ENCODE results near the gene NANOGP8.
A peak's percentile ranks its signal among the peaks of the same experiment; 100 is the strongest.

NANOGP8 gene

GRCh38 chr15:35090104-35090807 lies 5.2 kb upstream of the NANOGP8 start:
- Histone ChIP-seq H3K9me3 (ENCODE audit: control insufficient read depth, low read length) (no peaks in the 10 kb centered on the region), H2BK12ac (ENCODE audit: low read length in 2 of 2) (no peak overlapping the region), H3K4me2 (ENCODE audit: low read length, poor library complexity, severe bottlenecking) (no peak overlapping the region), H3K9ac (ENCODE audit: low read length) (no peak overlapping the region), H4K91ac (ENCODE audit: low read length) (no peak overlapping the region), H2AFZ (ENCODE audit: low read depth, low read length) (no peak overlapping the region), H2BK15ac (ENCODE audit: low read depth, poor library complexity, severe bottlenecking) (no peak overlapping the region), H2BK120ac (ENCODE audit: low read depth, low read length) (no peak overlapping the region), H3K23ac (ENCODE audit: low read length in 2 of 2) (no peak overlapping the region), H3K18ac (ENCODE audit: low read depth in 1 of 2, low read length in 2 of 2) (no peak overlapping the region), H3K79me1 (replicated peaks; ENCODE audit: low read length, poor library complexity, severe bottlenecking) (no peaks in the 10 kb centered on the region), H3K4ac (ENCODE audit: low read depth in 1 of 2, low read length in 2 of 2) (no peak overlapping the region), H3K36me3 (ENCODE audit: control insufficient read depth in 1 of 2, insufficient read depth in 2 of 2, low read depth in 1 of 2, low read length in 2 of 2) (peaks cover 0 to 4% of the 10 kb centered on the region in 2 experiments), H3K14ac (ENCODE audit: low read length in 2 of 2) (no peak overlapping the region), H3K27me3 (ENCODE audit: control insufficient read depth in 1 of 2, insufficient read depth in 1 of 2, low read length in 2 of 2) (no peaks in the 10 kb centered on the region), H4K8ac (ENCODE audit: low read length) (no peak overlapping the region), H3K27ac (ENCODE audit: low read length, poor library complexity, severe bottlenecking) (no peak overlapping the region), H2AK5ac (ENCODE audit: low read length, severe bottlenecking) (no peak overlapping the region), H2BK5ac (ENCODE audit: low read depth, low read length, poor library complexity, severe bottlenecking) (no peak overlapping the region), H3K4me1 (ENCODE audit: control insufficient read depth, insufficient read depth, low read depth, low read length) (no peaks in the 10 kb centered on the region), H3K4me3 (ENCODE audit: insufficient read depth in 1 of 2, low read depth in 1 of 2, low read length in 2 of 2) (no peak overlapping the region)
- no peak for DNase-seq
- WGBS = no CpG with 5 or more reads among the region's 1 CpG

- no peak for DNase-seq
- no peaks in the 10 kb centered on the region for H3K27me3 ChIP-seq (ENCODE audit: control insufficient read depth in 1 of 2, insufficient read depth in 1 of 2, low read length in 2 of 2)
- H2BK12ac ChIP-seq (ENCODE audit: low read length in 2 of 2) = no peak overlapping the region
- H3K36me3 ChIP-seq (ENCODE audit: control insufficient read depth in 1 of 2, insufficient read depth in 2 of 2, low read depth in 1 of 2, low read length in 2 of 2) = peaks cover 0 to 4% of the 10 kb centered on the region in 2 experiments
- no peak overlapping the region for H3K9ac ChIP-seq (ENCODE audit: low read length)
- H3K79me1 ChIP-seq (replicated peaks; ENCODE audit: low read length, poor library complexity, severe bottlenecking) = no peaks in the 10 kb centered on the region
- H3K23ac ChIP-seq (ENCODE audit: low read length in 2 of 2) = no peak overlapping the region
- no peak overlapping the region for H4K91ac ChIP-seq (ENCODE audit: low read length)
- WGBS = 70% methylated on average over 1 of the region's 2 CpGs
- no peak overlapping the region for H3K14ac ChIP-seq (ENCODE audit: low read length in 2 of 2)
- H3K9me3 ChIP-seq (ENCODE audit: control insufficient read depth, low read length) = no peaks in the 10 kb centered on the region
- H3K4ac ChIP-seq (ENCODE audit: low read depth in 1 of 2, low read length in 2 of 2) = no peak overlapping the region
- no peak overlapping the region for H2BK15ac ChIP-seq (ENCODE audit: low read depth, poor library complexity, severe bottlenecking)
- H3K4me2 ChIP-seq (ENCODE audit: low read length, poor library complexity, severe bottlenecking) = no peak overlapping the region
- H2AK5ac ChIP-seq (ENCODE audit: low read length, severe bottlenecking) = no peak overlapping the region
- H2BK5ac ChIP-seq (ENCODE audit: low read depth, low read length, poor library complexity, severe bottlenecking) = no peak overlapping the region
- no peak overlapping the region for H3K27ac ChIP-seq (ENCODE audit: low read length, poor library complexity, severe bottlenecking)
- no peak overlapping the region for H4K8ac ChIP-seq (ENCODE audit: low read length)
- no peaks in the 10 kb centered on the region for H3K4me1 ChIP-seq (ENCODE audit: control insufficient read depth, insufficient read depth, low read depth, low read length)
- H2AFZ ChIP-seq (ENCODE audit: low read depth, low read length) = no peak overlapping the region
- H3K18ac ChIP-seq (ENCODE audit: low read depth in 1 of 2, low read length in 2 of 2) = no peak overlapping the region
- no peak overlapping the region for H3K4me3 ChIP-seq (ENCODE audit: insufficient read depth in 1 of 2, low read depth in 1 of 2, low read length in 2 of 2)
- H2BK120ac ChIP-seq (ENCODE audit: low read depth, low read length) = no peak overlapping the region
Measured at GRCh38 chr15:35089551-35089950, 4.5 kb upstream of the NANOGP8 start.

GRCh38 chr15:35088329-35088728 lies 3.2 kb upstream of the NANOGP8 start:
- DNase-seq = no peak
- WGBS = 100% methylated on average over 1 of the region's 1 CpG
- no peak overlapping the region for H2AK5ac ChIP-seq (ENCODE audit: low read length, severe bottlenecking)
- no peak overlapping the region for H3K27ac ChIP-seq (ENCODE audit: low read length, poor library complexity, severe bottlenecking)
- no peak overlapping the region for H3K18ac ChIP-seq (ENCODE audit: low read depth in 1 of 2, low read length in 2 of 2)
- no peak overlapping the region for H2AFZ ChIP-seq (ENCODE audit: low read depth, low read length)
- no peaks in the 10 kb centered on the region for H3K27me3 ChIP-seq (ENCODE audit: control insufficient read depth in 1 of 2, insufficient read depth in 1 of 2, low read length in 2 of 2)
- no peak overlapping the region for H3K4me3 ChIP-seq (ENCODE audit: insufficient read depth in 1 of 2, low read depth in 1 of 2, low read length in 2 of 2)
- no peak overlapping the region for H2BK12ac ChIP-seq (ENCODE audit: low read length in 2 of 2)
- no peak overlapping the region for H4K91ac ChIP-seq (ENCODE audit: low read length)
- no peak overlapping the region for H3K4ac ChIP-seq (ENCODE audit: low read depth in 1 of 2, low read length in 2 of 2)
- no peak overlapping the region for H3K9ac ChIP-seq (ENCODE audit: low read length)
- H3K23ac ChIP-seq (ENCODE audit: low read length in 2 of 2) = no peak overlapping the region
- no peak overlapping the region for H3K14ac ChIP-seq (ENCODE audit: low read length in 2 of 2)
- no peak overlapping the region for H2BK15ac ChIP-seq (ENCODE audit: low read depth, poor library complexity, severe bottlenecking)
- H3K4me1 ChIP-seq (ENCODE audit: control insufficient read depth, insufficient read depth, low read depth, low read length) = no peaks in the 10 kb centered on the region
- no peak overlapping the region for H2BK5ac ChIP-seq (ENCODE audit: low read depth, low read length, poor library complexity, severe bottlenecking)
- H4K8ac ChIP-seq (ENCODE audit: low read length) = no peak overlapping the region
- no peaks in the 10 kb centered on the region for H3K79me1 ChIP-seq (replicated peaks; ENCODE audit: low read length, poor library complexity, severe bottlenecking)
- H3K4me2 ChIP-seq (ENCODE audit: low read length, poor library complexity, severe bottlenecking) = no peak overlapping the region
- peaks cover 0 to 4% of the 10 kb centered on the region in 2 experiments for H3K36me3 ChIP-seq (ENCODE audit: control insufficient read depth in 1 of 2, insufficient read depth in 2 of 2, low read depth in 1 of 2, low read length in 2 of 2)
- no peak overlapping the region for H2BK120ac ChIP-seq (ENCODE audit: low read depth, low read length)
- no peaks in the 10 kb centered on the region for H3K9me3 ChIP-seq (ENCODE audit: control insufficient read depth, low read length)

- no peak overlapping the region for H3K23ac ChIP-seq (ENCODE audit: low read length in 2 of 2)
- H2BK5ac ChIP-seq (ENCODE audit: low read depth, low read length, poor library complexity, severe bottlenecking) = no peak overlapping the region
- no peak overlapping the region for H3K4ac ChIP-seq (ENCODE audit: low read depth in 1 of 2, low read length in 2 of 2)
- no peaks in the 10 kb centered on the region for H3K4me1 ChIP-seq (ENCODE audit: control insufficient read depth, insufficient read depth, low read depth, low read length)
- no peaks in the 10 kb centered on the region for H3K79me1 ChIP-seq (replicated peaks; ENCODE audit: low read length, poor library complexity, severe bottlenecking)
- no peak overlapping the region for H4K91ac ChIP-seq (ENCODE audit: low read length)
- H3K18ac ChIP-seq (ENCODE audit: low read depth in 1 of 2, low read length in 2 of 2) = peak overlapping the region in 1 of 2 experiments; percentile 21
- no peak overlapping the region for H2AK5ac ChIP-seq (ENCODE audit: low read length, severe bottlenecking)
- H2AFZ ChIP-seq (ENCODE audit: low read depth, low read length) = no peak overlapping the region
- no peak overlapping the region for H3K14ac ChIP-seq (ENCODE audit: low read length in 2 of 2)
- peaks cover 0 to 2% of the 10 kb centered on the region in 2 experiments for H3K36me3 ChIP-seq (ENCODE audit: control insufficient read depth in 1 of 2, insufficient read depth in 2 of 2, low read depth in 1 of 2, low read length in 2 of 2)
- DNase-seq = no peak
- H3K4me3 ChIP-seq (ENCODE audit: insufficient read depth in 1 of 2, low read depth in 1 of 2, low read length in 2 of 2) = no peak overlapping the region
- H3K27ac ChIP-seq (ENCODE audit: low read length, poor library complexity, severe bottlenecking) = no peak overlapping the region
- WGBS = 85% methylated on average over 3 of the region's 3 CpGs
- peak overlapping the region; percentile 54 for H4K8ac ChIP-seq (ENCODE audit: low read length)
- H3K27me3 ChIP-seq (ENCODE audit: control insufficient read depth in 1 of 2, insufficient read depth in 1 of 2, low read length in 2 of 2) = no peaks in the 10 kb centered on the region
- H3K9me3 ChIP-seq (ENCODE audit: control insufficient read depth, low read length) = no peaks in the 10 kb centered on the region
- no peak overlapping the region for H2BK12ac ChIP-seq (ENCODE audit: low read length in 2 of 2)
- no peak overlapping the region for H2BK15ac ChIP-seq (ENCODE audit: low read depth, poor library complexity, severe bottlenecking)
- H3K4me2 ChIP-seq (ENCODE audit: low read length, poor library complexity, severe bottlenecking) = no peak overlapping the region
- no peak overlapping the region for H2BK120ac ChIP-seq (ENCODE audit: low read depth, low read length)
- no peak overlapping the region for H3K9ac ChIP-seq (ENCODE audit: low read length)
Measured at GRCh38 chr15:35087759-35088158, 2.7 kb upstream of the NANOGP8 start.
